Skeletal muscle tissue (tissue), 4 donors: ENCODE data around the gene DCST1. TPM values are rescaled to one million over a fixed set of nuclear protein-coding genes. Genes with fewer than 3 reads are reported as not detected.
"Not testable (repeated sequence)": the region's sequence is repeated elsewhere in the genome, so short reads cannot be mapped to it uniquely, and the experiment has no call there.

Source experiments
- H3K27ac ChIP-seq: one replicate; pipeline ENCODE4 v1.7.0; 2013; ENCODE audit warnings: mild to moderate bottlenecking, low read depth, low read length, inconsistent platforms
- H3K27me3 ChIP-seq, 3 donors: one replicate each; pipeline ENCODE4 v1.7.0; 2013; ENCODE audit warnings: low read length in 3 of 3; ENCODE audit not compliant: control insufficient read depth in 3 of 3, insufficient read depth in 3 of 3
- H3K36me3 ChIP-seq, 3 donors: one replicate each; pipeline ENCODE4 v1.7.0; 2013; ENCODE audit warnings: low read length in 3 of 3; ENCODE audit not compliant: control insufficient read depth in 3 of 3, insufficient read depth in 3 of 3
- H3K4me1 ChIP-seq, 3 donors: one replicate each; pipeline ENCODE4 v1.7.0; 2013; ENCODE audit warnings: low read length in 3 of 3, mild to moderate bottlenecking in 3 of 3; ENCODE audit not compliant: control insufficient read depth in 3 of 3, insufficient read depth in 3 of 3
- H3K4me3 ChIP-seq, 3 donors: one replicate each; pipeline ENCODE4 v1.7.0; 2013; ENCODE audit warnings: low read length in 3 of 3
- H3K9ac ChIP-seq, 3 donors: one replicate each; pipeline ENCODE4 v1.7.0; 2013; ENCODE audit warnings: low read length in 3 of 3, mild to moderate bottlenecking in 3 of 3, moderate library complexity in 2 of 3, low read depth in 1 of 3
- H3K9me3 ChIP-seq, 3 donors: one replicate each; pipeline ENCODE4 v1.7.0; 2013; ENCODE audit warnings: low read length in 3 of 3; ENCODE audit not compliant: control insufficient read depth in 3 of 3
- total RNA-seq: library from RNA; depleted of rRNA; stranded (reverse); fragments of >200 nt; gene quantifications from one replicate; pipeline ENCODE4 v1.2.3, GENCODE V29; 2014
- donor health status: Osteomylitis.

The DCST1 gene
- total RNA-seq: not detected

GRCh38 chr1:155033524-155033923 is at the start of gene DCST1, which contains the start of gene DCST2:
DCST1 (plus strand) TSS chr1:155033824; CDS start chr1:155034037, 213 bp downstream.
DCST2 (minus strand) TSS chr1:155033781; CDS start chr1:155033701, 80 bp downstream.
- H3K4me3 ChIP-seq: no peak within 1 kb of the TSS
- H3K27me3 ChIP-seq: peaks cover 0 to 2% (median 0%) of the 10 kb centered on the region in 3 donors
- no peak within 1 kb of the TSS for H3K9ac ChIP-seq
- no peaks in the 10 kb centered on the region for H3K36me3 ChIP-seq
- H3K9me3 ChIP-seq: no peaks in the 10 kb centered on the region
- H3K4me1 ChIP-seq: peaks cover 2 to 8% (median 2%) of the 10 kb centered on the region in 3 donors
- no peak within 1 kb of the TSS for H3K27ac ChIP-seq

- Histone ChIP-seq H3K4me1 (peaks cover 14 to 37% (median 16%) of the 10 kb centered on the region in 3 donors), H3K36me3 (peaks cover 24 to 29% (median 26%) of the 10 kb centered on the region in 3 donors)
- H3K9ac ChIP-seq, H3K27me3 ChIP-seq, H3K9me3 ChIP-seq, H3K27ac ChIP-seq, H3K4me3 ChIP-seq: not testable (repeated sequence)
Measured at GRCh38 chr1:154986736-154987135, 46.9 kb upstream of the DCST1 start.

- no peaks in the 10 kb centered on the region for H3K27me3 ChIP-seq
- no peak overlapping the region for H3K9ac ChIP-seq
- H3K36me3 ChIP-seq: peaks cover 24 to 29% (median 26%) of the 10 kb centered on the region in 3 donors
- H3K4me1 ChIP-seq: peaks cover 13 to 35% (median 14%) of the 10 kb centered on the region in 3 donors
- no peak overlapping the region for H3K4me3 ChIP-seq
- no peaks in the 10 kb centered on the region for H3K9me3 ChIP-seq
- H3K27ac ChIP-seq: no peak overlapping the region
Measured at GRCh38 chr1:154987326-154987725, 46.3 kb upstream of the DCST1 start.

GRCh38 chr1:154988058-154988954 is 45.3 kb upstream of the DCST1 start:
- H3K4me3 ChIP-seq: no peak overlapping the region
- no peak overlapping the region for H3K9ac ChIP-seq
- no peaks in the 10 kb centered on the region for H3K27me3 ChIP-seq
- peaks cover 9 to 30% (median 10%) of the 10 kb centered on the region in 3 donors for H3K4me1 ChIP-seq
- H3K27ac ChIP-seq: no peak overlapping the region
- H3K36me3 ChIP-seq: peaks cover 26 to 31% (median 29%) of the 10 kb centered on the region in 3 donors
- no peaks in the 10 kb centered on the region for H3K9me3 ChIP-seq

GRCh38 chr1:154989195-154989860 is 44.3 kb upstream of the DCST1 start:
- Histone ChIP-seq H3K4me1 (peaks cover 0 to 21% (median 2%) of the 10 kb centered on the region in 3 donors), H3K4me3 (no peak overlapping the region), H3K27me3 (no peaks in the 10 kb centered on the region), H3K36me3 (peaks cover 26 to 31% (median 29%) of the 10 kb centered on the region in 3 donors), H3K27ac (no peak overlapping the region), H3K9ac (peak overlapping the region in 1 of 3 donors; percentile 35), H3K9me3 (no peaks in the 10 kb centered on the region)

GRCh38 chr1:154990276-154990675 is 43.3 kb upstream of the DCST1 start:
- Histone ChIP-seq H3K27me3 (no peaks in the 10 kb centered on the region), H3K27ac (no peak overlapping the region), H3K9ac (no peak overlapping the region), H3K36me3 (peaks cover 26 to 31% (median 29%) of the 10 kb centered on the region in 3 donors), H3K4me3 (no peak overlapping the region), H3K9me3 (no peaks in the 10 kb centered on the region), H3K4me1 (peaks cover 0 to 21% (median 2%) of the 10 kb centered on the region in 3 donors)

- Histone ChIP-seq H3K4me1 (peaks cover 0 to 17% (median 2%) of the 10 kb centered on the region in 3 donors), H3K9ac (no peak overlapping the region), H3K36me3 (peaks cover 22 to 25% (median 25%) of the 10 kb centered on the region in 3 donors), H3K27me3 (no peaks in the 10 kb centered on the region), H3K27ac (no peak overlapping the region), H3K4me3 (no peak overlapping the region), H3K9me3 (no peaks in the 10 kb centered on the region)
Measured at GRCh38 chr1:154992721-154993571, 40.7 kb upstream of the DCST1 start.

- Histone ChIP-seq H3K4me1 (peaks cover 0 to 9% (median 0%) of the 10 kb centered on the region in 3 donors), H3K9ac (no peak within 1 kb of the TSS), H3K27me3 (no peaks in the 10 kb centered on the region), H3K36me3 (peaks cover 15 to 17% (median 17%) of the 10 kb centered on the region in 3 donors), H3K27ac (no peak within 1 kb of the TSS), H3K9me3 (no peaks in the 10 kb centered on the region), H3K4me3 (no peak within 1 kb of the TSS)
Measured at GRCh38 chr1:154993572-154994268, 39.9 kb upstream of the DCST1 start, which contains the start of gene LENEP. LENEP (plus strand) TSS chr1:154993586; CDS start chr1:154993608, 22 bp downstream.

- Histone ChIP-seq H3K4me3 (no peak overlapping the region), H3K4me1 (peaks cover 4 to 6% (median 5%) of the 10 kb centered on the region in 3 donors), H3K27me3 (no peaks in the 10 kb centered on the region), H3K9me3 (no peaks in the 10 kb centered on the region), H3K36me3 (peaks cover 11 to 17% (median 12%) of the 10 kb centered on the region in 3 donors), H3K9ac (no peak overlapping the region), H3K27ac (no peak overlapping the region)
Measured at GRCh38 chr1:154994269-154994587, 39.4 kb upstream of the DCST1 start.
